GM12892 (cell line): ENCODE data around the gene QRSL1.

Experiments used
- POLR2A ChIP-seq: IDR thresholded peaks from 2 replicates; pipeline ENCODE4 v1.6.1; 2011; ENCODE audit warnings: low read depth, low read length, control low read depth
- TAF1 ChIP-seq: IDR thresholded peaks from 2 replicates; pipeline ENCODE4 v1.6.1; 2011; ENCODE audit warnings: low read depth, mild to moderate bottlenecking, control low read depth, low read length, borderline replicate concordance

DNA sequence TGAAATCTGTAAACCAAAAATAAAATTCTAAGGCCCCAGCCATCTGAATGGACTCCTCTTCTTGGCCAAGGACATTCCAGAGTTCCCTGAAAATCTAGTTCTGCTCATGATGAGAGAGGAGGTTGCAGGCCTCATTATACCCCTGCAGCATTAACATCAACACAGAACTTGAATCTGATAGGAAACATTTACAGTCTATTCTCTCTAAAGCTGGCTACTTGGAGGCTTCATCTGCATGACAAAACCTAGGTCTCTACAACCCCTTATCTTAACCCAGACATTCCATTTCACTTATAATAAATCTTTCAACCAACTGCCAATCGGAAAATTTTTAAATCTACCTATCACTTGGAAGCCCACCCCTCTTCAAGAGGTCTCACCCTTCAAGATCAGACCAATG, 15.8 kb upstream of the QRSL1 start:
- TF ChIP-seq TAF1, result no peak
- TF ChIP-seq POLR2A, result no peak
